Peyer's patch (tissue), 4 donors: Measurements from ENCODE around the gene TXNRD2. TPM values are rescaled to one million over a fixed set of nuclear protein-coding genes. Genes with fewer than 3 reads are reported as not detected.
A peak's percentile ranks its signal among the peaks of the same experiment; 100 is the strongest.

Source experiments
- DNase-seq, 3 donors: peaks; one replicate each; pipeline ENCODE4 v3.0.0-alpha.2; 2017 to 2019
- H3K27ac ChIP-seq, 4 donors: fragments of 200-600 bp; sonication (generic); one replicate each; pipeline ENCODE4 v1.5.1; 2016 to 2019
- H3K27me3 ChIP-seq, 2 donors: fragments of 200-600 bp; sonication (generic); one replicate each; pipeline ENCODE4 v1.5.1; 2019
- H3K36me3 ChIP-seq, 3 donors: fragments of 200-600 bp; sonication (generic); one replicate each; pipeline ENCODE4 v1.5.1; 2016 to 2019
- H3K4me1 ChIP-seq, 4 donors: fragments of 200-600 bp; sonication (generic); one replicate each; pipeline ENCODE4 v1.5.1; 2016 to 2019
- H3K4me3 ChIP-seq, 4 donors: fragments of 200-600 bp; sonication (generic); 1 replicate in 3 of 4; 2 replicates in 1 of 4; pipeline ENCODE4 v1.5.1; 2016 to 2019; ENCODE audit warnings: mild to moderate bottlenecking in 1 of 4
- H3K9me3 ChIP-seq, 4 donors: fragments of 200-600 bp; sonication (generic); one replicate each; pipeline ENCODE4 v1.5.1; 2016 to 2019; ENCODE audit warnings: mild to moderate bottlenecking in 1 of 4
- CTCF ChIP-seq, 6 experiments: fragments of 450-650 bp in 4 of 6; fragments of 200-600 bp in 2 of 6; sonication (generic) in 1 of 6; IDR thresholded peaks; one replicate each; pipeline ENCODE4 v1.5.1; 2017 to 2019; ENCODE audit warnings: antibody characterized with exemption in 6 of 6, mild to moderate bottlenecking in 3 of 6, moderate library complexity in 1 of 6
- POLR2A ChIP-seq, 2 donors: fragments of 450-650 bp; IDR thresholded peaks; one replicate each; pipeline ENCODE4 v1.5.1; 2017; ENCODE audit warnings: antibody characterized with exemption in 2 of 2, mild to moderate bottlenecking in 2 of 2, moderate library complexity in 2 of 2
- total RNA-seq, 4 donors: library from RNA; depleted of rRNA; stranded (reverse); fragments of >200 nt; gene quantifications; one replicate each; pipeline ENCODE4 v1.1.0, GENCODE V29; 2016

TXNRD2 gene
- total RNA-seq, 4 donors from 2014 or later, result 24.7 to 29.8 (median 27.2) TPM

DNA sequence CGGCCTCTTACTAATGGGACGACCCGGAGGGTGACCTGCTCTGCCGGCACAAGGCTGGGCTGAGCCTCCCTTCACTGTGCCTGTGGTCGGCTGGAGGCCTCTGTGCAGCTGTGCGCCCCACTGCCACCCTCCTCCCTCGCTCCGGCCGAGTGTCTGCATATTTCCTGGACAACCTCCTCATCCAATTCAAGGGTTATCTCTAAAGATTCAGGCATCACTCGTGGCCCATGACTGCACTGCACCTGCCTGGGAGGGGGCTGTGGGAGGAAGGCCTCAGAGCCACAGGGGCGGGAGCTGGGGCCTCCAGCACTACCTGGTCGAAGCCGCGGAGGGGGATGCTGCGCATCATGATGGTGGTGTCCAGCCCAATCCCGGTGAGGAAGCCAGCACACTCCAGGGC, 43.9 kb downstream of the TXNRD2 start:
- H3K27me3 ChIP-seq, result no peaks in the 10 kb centered on the region
- no peak overlapping the region for H3K27ac ChIP-seq
- H3K4me1 ChIP-seq, result peaks cover 0 to 13% (median 3%) of the 10 kb centered on the region in 4 donors
- no peak overlapping the region for H3K4me3 ChIP-seq
- H3K36me3 ChIP-seq, result peaks cover 0 to 38% (median 0%) of the 10 kb centered on the region in 3 donors
- no peaks in the 10 kb centered on the region for H3K9me3 ChIP-seq
- no peak for TF ChIP-seq CTCF (IDR thresholded peaks at IDR 0.05)
- no peak for TF ChIP-seq POLR2A (IDR thresholded peaks at IDR 0.05)
- no peak for DNase-seq

DNA sequence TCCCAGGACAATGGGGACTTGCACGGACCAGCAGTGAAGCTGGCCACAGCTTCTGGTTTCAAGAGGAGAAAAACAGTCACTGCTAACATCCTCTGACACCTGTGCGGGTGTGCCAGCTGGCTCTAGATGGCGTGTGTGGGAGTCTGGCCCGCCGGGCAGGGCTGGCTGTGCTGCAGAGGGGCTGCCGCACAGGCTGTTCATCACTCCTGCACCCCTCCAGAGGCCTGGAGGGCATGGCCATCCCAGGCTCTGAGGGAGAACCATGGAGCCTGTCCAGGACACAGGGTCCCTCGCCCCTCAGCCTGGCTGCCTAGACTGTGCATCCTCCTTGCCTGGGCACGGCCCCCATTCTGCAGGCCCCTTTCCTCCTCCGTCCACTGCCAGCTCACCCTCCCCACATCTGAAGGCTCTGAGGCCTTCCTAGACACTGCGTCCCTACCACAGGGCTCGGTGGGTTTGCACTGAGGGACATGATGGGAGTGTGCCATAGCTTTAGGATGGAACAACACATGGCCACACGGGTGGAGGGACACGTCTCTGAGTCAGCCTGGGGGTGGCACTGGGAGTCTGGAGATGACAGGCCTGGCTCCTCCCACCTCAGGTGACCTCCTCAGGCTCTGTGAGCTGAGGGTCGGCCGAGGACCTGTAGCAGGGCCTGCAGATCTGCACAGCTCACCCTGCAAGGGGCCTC, 44.8 kb downstream of the TXNRD2 start:
- Histone ChIP-seq H3K36me3 (peaks cover 0 to 38% (median 0%) of the 10 kb centered on the region in 3 donors), H3K4me1 (peaks cover 0 to 23% (median 7%) of the 10 kb centered on the region in 4 donors), H3K27ac (no peak overlapping the region), H3K27me3 (no peaks in the 10 kb centered on the region), H3K9me3 (no peaks in the 10 kb centered on the region), H3K4me3 (no peak overlapping the region)
- DNase-seq, result no peak
- TF ChIP-seq CTCF (IDR thresholded peaks at IDR 0.05), result no peak
- TF ChIP-seq POLR2A (IDR thresholded peaks at IDR 0.05), result no peak

GRCh38 chr22:19895160-19895849, 46.3 kb downstream of the TXNRD2 start:
- H3K27me3 ChIP-seq, result no peaks in the 10 kb centered on the region
- peaks cover 0 to 38% (median 0%) of the 10 kb centered on the region in 3 donors for H3K36me3 ChIP-seq
- H3K9me3 ChIP-seq, result no peaks in the 10 kb centered on the region
- no peak overlapping the region for H3K27ac ChIP-seq
- H3K4me1 ChIP-seq, result peaks cover 0 to 30% (median 18%) of the 10 kb centered on the region in 4 donors
- DNase-seq, result no peak
- no peak for TF ChIP-seq CTCF (IDR thresholded peaks at IDR 0.05)
- TF ChIP-seq POLR2A (IDR thresholded peaks at IDR 0.05), result no peak
- no peak overlapping the region for H3K4me3 ChIP-seq

DNA sequence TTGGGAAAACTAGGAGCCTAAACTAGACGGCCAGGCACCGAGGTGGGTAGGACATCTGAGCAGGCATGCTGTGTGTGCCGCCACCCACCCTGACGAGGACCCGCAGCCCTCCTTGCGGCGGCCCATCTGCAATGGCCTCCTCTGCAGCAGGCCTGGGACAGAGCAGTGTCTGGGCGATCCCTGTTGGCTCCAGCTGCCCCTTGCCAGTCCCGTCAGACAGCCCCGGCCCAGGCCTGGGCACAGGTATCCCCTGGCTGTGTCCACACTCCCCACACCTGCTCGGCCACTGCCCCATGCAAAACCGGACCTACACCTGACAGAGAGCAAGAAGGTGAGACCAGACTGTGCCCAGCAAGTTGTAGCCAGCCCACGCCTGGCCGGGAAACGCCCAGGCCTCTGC, 48.3 kb downstream of the TXNRD2 start:
- DNase-seq, result no peak
- TF ChIP-seq CTCF (IDR thresholded peaks at IDR 0.05) (no peak), POLR2A (IDR thresholded peaks at IDR 0.05) (no peak)
- Histone ChIP-seq H3K9me3 (no peaks in the 10 kb centered on the region), H3K4me3 (no peak overlapping the region), H3K4me1 (peaks cover 0 to 30% (median 17%) of the 10 kb centered on the region in 4 donors), H3K27ac (no peak overlapping the region), H3K27me3 (no peaks in the 10 kb centered on the region), H3K36me3 (peaks cover 0 to 29% (median 0%) of the 10 kb centered on the region in 3 donors)

DNA sequence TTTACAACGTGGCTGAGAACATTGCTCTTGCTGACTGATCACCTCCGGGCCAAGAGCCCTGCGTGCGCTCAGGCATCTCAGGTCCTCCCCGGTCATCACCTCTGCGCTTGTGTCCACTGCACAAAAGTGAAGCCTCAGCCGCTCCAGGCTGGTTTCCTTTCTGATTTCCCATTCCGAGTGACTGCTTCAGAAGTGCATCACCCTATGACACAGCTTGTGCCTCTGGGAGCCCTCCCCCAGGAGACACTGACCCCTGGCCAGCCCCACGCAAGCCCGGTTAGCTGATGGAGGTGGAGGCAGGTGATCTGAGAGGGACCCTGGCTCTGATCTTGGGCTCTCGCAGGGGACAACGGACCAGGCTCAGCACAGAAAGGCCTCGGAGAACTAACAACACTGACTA, 48.7 kb downstream of the TXNRD2 start:
- Histone ChIP-seq H3K9me3 (no peaks in the 10 kb centered on the region), H3K27me3 (no peaks in the 10 kb centered on the region), H3K36me3 (peaks cover 0 to 24% (median 0%) of the 10 kb centered on the region in 3 donors), H3K27ac (peak overlapping the region in 3 of 4 donors; percentile 76 to 89 (median 77)), H3K4me3 (no peak overlapping the region), H3K4me1 (peaks cover 0 to 30% (median 17%) of the 10 kb centered on the region in 4 donors)
- TF ChIP-seq CTCF (IDR thresholded peaks at IDR 0.05) (no peak), POLR2A (IDR thresholded peaks at IDR 0.05) (no peak)
- no peak for DNase-seq
